ENCODE measurements around the gene GNG12. TPM values are rescaled to one million over a fixed set of nuclear protein-coding genes. Genes with fewer than 3 reads are reported as not detected.

The GNG12 gene
- total RNA-seq, 1 experiment from 2014 or later, result 14.3 TPM

DNA sequence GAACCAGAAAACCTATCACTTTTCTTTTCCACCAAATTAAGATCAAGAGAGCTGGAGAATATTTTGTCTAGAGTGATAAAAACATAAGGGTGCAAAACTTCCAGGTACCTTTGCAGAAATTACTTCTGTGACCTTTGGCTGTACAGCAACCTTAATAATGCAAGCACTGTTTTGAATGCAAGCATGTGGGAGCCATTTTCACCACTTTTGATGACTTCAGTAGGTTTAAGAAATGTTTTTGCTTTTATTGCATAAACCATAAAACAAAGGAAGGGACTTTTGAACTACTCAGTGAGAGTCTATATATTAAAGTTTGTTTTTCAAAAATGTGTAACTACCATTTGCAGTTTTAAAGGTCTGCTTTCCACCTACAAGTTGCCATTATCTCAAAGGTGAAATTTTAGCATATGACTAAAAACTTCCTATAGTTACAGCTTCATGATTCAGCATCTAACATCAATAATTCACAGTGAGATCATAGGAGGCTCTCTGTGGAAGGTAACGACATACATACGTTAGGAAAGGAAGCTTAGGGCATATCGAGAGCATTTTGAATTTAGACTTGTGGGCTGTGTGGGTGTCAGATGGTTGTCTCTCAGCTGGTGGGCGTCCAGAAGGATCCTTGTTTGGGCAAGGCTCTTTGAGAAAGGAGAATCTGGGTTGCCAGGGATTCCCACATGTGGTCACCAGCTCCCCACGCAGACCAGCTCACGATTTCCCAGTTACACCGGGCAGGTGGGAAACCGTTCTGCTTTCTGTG is 149.3 kb downstream of the GNG12 start:
- H2BK20ac ChIP-seq (ENCODE audit: low read depth, low read length, poor library complexity, severe bottlenecking), result no peak overlapping the region
- H3K23me2 ChIP-seq (ENCODE audit: insufficient read length, low read depth, low read length, poor library complexity, severe bottlenecking), result peaks cover 5% of the 10 kb centered on the region
- no peaks in the 10 kb centered on the region for H3K27me3 ChIP-seq (ENCODE audit: insufficient read depth, low read length)
- no peaks in the 10 kb centered on the region for H3K9me3 ChIP-seq (ENCODE audit: control insufficient read depth, low read depth, low read length)
- no peak overlapping the region for H3K4ac ChIP-seq (ENCODE audit: low read depth, low read length)
- TF ChIP-seq CTCF (conservative IDR thresholded peaks at IDR 0.05), result no peak
- H2BK15ac ChIP-seq (ENCODE audit: low read depth, low read length), result no peak overlapping the region
- H3K4me1 ChIP-seq (ENCODE audit: insufficient read depth, low read length), result peaks cover 6% of the 10 kb centered on the region; the same call in 1 of the 2 replicates
- no peaks in the 10 kb centered on the region for H3K79me2 ChIP-seq (ENCODE audit: insufficient read depth, low read length)
- no peak overlapping the region for H2AK5ac ChIP-seq (ENCODE audit: insufficient read length, low read length)
- peaks cover 26% of the 10 kb centered on the region in 2 experiments for H3K4me1 Mint-ChIP-seq
- H4K8ac ChIP-seq (replicated peaks; ENCODE audit: insufficient read length, low read depth, low read length), result no peak overlapping the region
- H2AFZ ChIP-seq (ENCODE audit: low read length), result no peak overlapping the region
- H2BK5ac ChIP-seq (ENCODE audit: insufficient read length, low read length), result no peak overlapping the region
- no peak overlapping the region for H4K91ac ChIP-seq (ENCODE audit: insufficient read length, low read depth, low read length)
- no peak overlapping the region for H3T11ph ChIP-seq (ENCODE audit: low read length)
- H3K79me1 ChIP-seq (ENCODE audit: insufficient read depth, low read depth, low read length, poor library complexity, severe bottlenecking), result no peaks in the 10 kb centered on the region
- H3K27ac Mint-ChIP-seq, result no peak overlapping the region
- peaks cover 3% of the 10 kb centered on the region; the same call in 1 of the 2 replicates for H3K27me3 Mint-ChIP-seq (ENCODE audit: low read depth)
- no peak overlapping the region for H2BK120ac ChIP-seq (ENCODE audit: low read depth, low read length, poor library complexity, severe bottlenecking)
- H3K14ac ChIP-seq (ENCODE audit: insufficient read depth, low read length), result no peak overlapping the region
- no peak overlapping the region for H3K23ac ChIP-seq (ENCODE audit: insufficient read length, low read depth, low read length)
- H4K20me1 ChIP-seq (ENCODE audit: control insufficient read depth, insufficient read depth, insufficient read length), result no peaks in the 10 kb centered on the region
- no peak overlapping the region; a peak in 2 of 5 replicates for H3K4me3 Mint-ChIP-seq
- DNase-seq, result no peak
- H3K9ac ChIP-seq (ENCODE audit: extremely low read depth, insufficient read length, low read length), result no peak overlapping the region
- no peak overlapping the region for H4K5ac ChIP-seq (ENCODE audit: insufficient read length, low read depth, low read length)
- no peak overlapping the region for H3K18ac ChIP-seq (ENCODE audit: insufficient read length, low read depth, low read length)
- WGBS (ENCODE audit: extremely low coverage, insufficient read length, low lambda C conversion rate), result no CpG with 5 or more reads among the region's 8 CpGs
- no peak overlapping the region for H3K56ac ChIP-seq (ENCODE audit: insufficient read length, low read depth, low read length)
- peaks cover 3 to 18% (median 11%) of the 10 kb centered on the region in 3 experiments for H3K36me3 Mint-ChIP-seq (ENCODE audit: insufficient read depth in 1 of 3, low read depth in 3 of 3)
- no peak overlapping the region for H3K27ac ChIP-seq (ENCODE audit: insufficient read length, low read depth, low read length)
- H3K4me2 ChIP-seq (ENCODE audit: insufficient read depth, insufficient read length, low read length), result no peak overlapping the region
- no peak overlapping the region for H2BK12ac ChIP-seq (ENCODE audit: insufficient read length, low read depth, low read length)
- H3K9me3 Mint-ChIP-seq, result no peaks in the 10 kb centered on the region; a peak in 1 of 5 replicates

All from H9 (cell line).